HG02623 (cell line): Measurements from ENCODE around the gene TSC22D4.
A peak's percentile ranks its signal among the peaks of the same experiment; 100 is the strongest.
"Not testable (repeated sequence)": the region's sequence is repeated elsewhere in the genome, so short reads cannot be mapped to it uniquely, and the experiment has no call there.

Experiments used
- ATAC-seq: cut with Tn5 transposase; IDR thresholded peaks from one replicate; pipeline ENCODE4 v1.9.1; 2021; ENCODE audit warnings: moderate library complexity; ENCODE audit not compliant: unreplicated experiment

The TSC22D4 gene

DNA sequence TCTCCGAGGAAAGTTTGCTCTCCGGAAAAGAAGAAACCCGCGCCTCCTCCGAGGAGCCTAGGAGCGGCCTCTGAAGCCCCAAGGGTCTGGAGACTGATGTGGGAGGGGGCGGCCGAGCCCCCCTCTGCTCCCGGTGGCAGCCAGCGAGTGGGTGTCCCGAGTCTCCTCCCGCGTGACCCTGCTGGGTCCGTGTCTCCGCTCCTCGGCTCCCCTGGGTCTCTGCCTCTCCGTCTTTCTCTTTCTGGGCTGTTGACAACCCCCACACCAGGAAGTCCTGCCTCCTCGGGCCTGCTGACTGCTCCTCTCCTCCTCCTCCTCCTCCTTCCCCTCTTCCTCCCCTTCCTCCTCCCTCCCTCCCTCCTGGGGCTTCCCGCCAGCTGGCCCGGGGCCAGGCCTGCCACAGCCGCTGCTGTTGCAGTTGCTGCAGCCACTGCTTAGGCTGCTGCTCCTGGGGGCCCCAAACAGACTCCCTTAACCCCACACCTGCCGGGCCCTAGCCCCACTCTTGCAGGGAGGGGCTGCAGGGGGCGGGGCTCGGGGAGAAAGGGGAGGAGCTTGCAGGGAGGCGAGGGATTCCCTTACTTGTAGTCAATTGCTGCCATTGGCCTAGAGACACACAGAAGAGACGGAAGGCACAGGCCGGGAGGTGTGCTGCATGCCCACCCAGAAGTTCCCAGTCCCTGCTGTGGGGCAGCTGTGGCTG is at the start of gene TSC22D4:
TSS of gene TSC22D4 (minus strand) at position 257 of the 703 bp plus-strand sequence. CDS start 1,176 bp downstream, outside the sequence.
- ATAC-seq, result peak; percentile 42

- not testable (repeated sequence) for ATAC-seq
These were observed 49.3 kb upstream of the TSC22D4 start for GRCh38 chr7:100528108-100528866.

- not testable (repeated sequence) for ATAC-seq
These were observed 44.2 kb upstream of the TSC22D4 start for GRCh38 chr7:100523192-100523591.

DNA sequence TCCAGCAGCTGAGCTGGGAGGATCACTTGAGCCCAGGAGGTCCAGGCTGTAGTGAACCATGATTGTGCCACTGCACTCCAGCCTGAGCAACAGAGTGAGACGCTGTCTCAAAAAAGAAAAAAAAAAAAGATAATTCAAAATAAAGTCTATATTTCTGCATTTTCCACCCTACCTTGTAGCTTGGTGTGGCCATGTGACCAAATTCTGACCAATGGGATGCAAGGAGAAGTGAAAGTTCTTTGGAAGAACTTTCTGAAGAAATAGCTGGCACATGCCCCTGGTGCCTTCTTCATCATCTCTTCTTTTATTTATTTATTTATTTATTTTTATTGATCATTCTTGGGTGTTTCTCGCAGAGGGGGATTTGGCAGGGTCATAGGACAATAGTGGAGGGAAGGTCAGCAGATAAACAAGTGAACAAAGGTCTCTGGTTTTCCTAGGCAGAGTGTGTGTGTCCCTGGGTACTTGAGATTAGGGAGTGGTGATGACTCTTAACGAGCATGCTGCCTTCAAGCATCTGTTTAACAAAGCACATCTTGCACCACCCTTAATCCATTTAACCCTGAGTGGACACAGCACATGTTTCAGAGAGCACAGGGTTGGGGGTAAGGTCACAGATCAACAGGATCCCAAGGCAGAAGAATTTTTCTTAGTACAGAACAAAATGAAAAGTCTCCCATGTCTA is 43.0 kb upstream of the TSC22D4 start:
- not testable (repeated sequence) for ATAC-seq

GRCh38 chr7:100521076-100521475 is 42.1 kb upstream of the TSC22D4 start:
- ATAC-seq, result no peak

DNA sequence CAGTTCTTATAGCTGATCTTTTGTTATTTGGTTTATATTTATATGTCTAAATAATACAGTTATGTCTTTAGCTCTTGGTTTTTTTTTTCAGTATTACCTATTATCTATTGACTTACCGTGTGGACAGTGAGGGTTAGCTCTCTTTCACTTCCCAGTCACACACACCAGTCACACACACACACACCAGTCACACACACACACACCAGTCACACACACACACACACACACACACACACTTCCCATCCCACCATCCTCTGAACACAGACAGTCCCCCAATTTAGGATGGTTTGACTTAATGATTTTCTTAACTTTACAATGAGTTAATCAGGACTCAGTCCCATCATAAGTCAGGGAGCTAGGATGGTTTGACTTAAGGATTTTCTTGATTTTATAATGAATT is 41.1 kb upstream of the TSC22D4 start:
- no peak for ATAC-seq

- no peak for ATAC-seq
These were observed 40.6 kb upstream of the TSC22D4 start for GRCh38 chr7:100519580-100519979.

DNA sequence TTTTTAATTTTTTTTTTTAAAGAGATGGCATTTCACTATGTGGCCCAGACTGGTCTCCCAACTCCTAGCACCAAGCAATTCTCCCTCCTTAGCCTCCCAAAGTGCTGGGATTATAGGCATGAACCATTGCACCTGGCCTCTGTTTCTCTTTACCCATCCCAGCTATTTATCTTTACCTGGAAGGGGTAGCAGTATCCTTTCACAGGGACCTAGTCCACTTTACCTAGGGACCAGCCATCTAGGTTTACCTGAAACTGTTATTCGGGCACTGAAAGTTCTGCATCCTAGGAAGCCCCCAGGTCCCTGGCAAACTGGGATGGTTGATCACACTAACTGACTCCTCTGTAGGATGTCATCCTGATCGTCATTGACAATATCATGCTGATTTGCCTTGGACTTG is 38.3 kb upstream of the TSC22D4 start:
- ATAC-seq, result no peak

DNA sequence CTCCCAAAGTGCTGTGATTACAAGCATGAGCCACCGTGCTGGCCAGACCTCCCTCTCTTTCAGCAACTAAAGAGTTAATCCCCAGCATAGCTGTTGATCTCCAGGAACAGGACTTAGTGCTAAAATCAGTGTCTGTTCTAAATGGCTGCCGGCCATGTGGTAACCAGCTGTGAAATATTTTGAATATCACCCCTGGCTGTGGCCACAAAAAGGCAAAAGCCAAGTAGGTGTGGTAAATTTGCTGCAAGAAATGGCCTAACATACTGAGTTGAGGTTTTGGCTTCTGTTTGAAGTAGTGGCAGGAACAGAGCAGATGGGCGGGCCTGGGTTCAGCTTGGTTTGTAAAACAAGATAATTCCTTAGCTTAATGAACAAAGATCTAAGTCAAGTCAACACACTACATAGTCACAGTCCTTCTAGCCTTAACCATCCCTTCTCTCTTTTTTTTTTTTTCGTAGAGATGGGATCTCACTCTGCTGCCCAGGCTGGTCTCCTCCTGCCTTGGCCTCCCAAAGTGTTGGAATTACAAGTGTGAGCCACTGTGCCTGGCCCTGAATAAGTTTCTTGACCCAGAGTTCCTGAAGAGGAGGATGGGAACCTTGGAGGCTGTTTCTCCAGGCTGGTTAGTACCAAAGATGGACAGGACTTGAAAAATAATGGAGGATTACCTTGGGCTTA is 37.3 kb upstream of the TSC22D4 start:
- ATAC-seq, result no peak

DNA sequence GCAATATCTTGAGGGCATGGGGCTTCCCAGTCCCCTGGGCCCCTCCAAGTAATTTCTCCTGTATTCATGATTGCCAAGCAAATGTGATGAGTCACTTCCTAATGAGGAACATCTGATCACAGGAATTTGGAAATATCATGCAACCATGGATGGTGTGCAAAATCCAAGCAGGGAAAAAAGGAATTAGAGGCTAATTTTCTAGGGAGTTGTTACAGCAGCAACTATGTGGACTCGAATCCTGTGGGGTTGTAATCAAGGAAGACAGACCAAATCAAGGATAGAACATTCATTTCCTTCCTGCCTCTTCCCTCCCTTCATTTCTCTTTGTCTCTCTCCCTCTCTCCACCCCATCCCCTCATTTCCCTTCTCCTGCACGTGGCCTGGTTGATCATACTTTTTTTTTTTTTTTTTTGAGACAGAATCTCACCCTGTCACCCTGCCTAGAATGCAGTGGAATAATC is 36.1 kb upstream of the TSC22D4 start:
- no peak for ATAC-seq

DNA sequence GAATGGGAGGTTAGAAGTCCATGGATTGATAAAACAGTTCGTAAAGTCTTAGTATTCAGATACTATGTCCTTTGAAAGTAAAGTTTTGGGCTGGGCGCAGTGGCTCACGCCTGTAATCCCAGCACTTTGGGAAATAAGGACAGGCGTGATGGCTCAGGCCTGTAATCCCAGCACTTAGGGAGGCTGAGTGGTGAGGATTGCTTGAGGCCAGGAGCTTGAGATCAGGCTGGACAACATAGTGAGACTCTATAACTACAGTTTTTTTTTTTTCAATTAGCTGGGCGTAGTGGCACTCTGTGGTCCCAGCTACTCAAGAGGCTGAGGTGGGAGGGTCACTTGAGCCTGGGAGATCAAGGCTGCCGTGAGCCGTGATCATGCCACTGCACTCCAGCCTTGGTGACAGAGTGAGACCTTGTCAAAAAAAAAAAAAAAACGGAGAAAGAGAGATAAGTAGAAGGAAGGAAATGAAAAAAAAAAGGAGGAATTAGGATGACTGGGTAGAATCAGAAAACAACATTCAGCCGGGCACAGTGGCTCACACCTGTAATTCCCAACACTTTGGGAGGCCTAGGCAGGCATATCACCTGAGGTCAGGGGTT is 34.3 kb upstream of the TSC22D4 start:
- no peak for ATAC-seq

GRCh38 chr7:100510437-100511239 is 31.6 kb upstream of the TSC22D4 start:
- no peak for ATAC-seq

GRCh38 chr7:100509231-100509630 is 30.2 kb upstream of the TSC22D4 start:
- no peak for ATAC-seq

GRCh38 chr7:100506356-100506923 is 27.4 kb upstream of the TSC22D4 start:
- no peak for ATAC-seq

DNA sequence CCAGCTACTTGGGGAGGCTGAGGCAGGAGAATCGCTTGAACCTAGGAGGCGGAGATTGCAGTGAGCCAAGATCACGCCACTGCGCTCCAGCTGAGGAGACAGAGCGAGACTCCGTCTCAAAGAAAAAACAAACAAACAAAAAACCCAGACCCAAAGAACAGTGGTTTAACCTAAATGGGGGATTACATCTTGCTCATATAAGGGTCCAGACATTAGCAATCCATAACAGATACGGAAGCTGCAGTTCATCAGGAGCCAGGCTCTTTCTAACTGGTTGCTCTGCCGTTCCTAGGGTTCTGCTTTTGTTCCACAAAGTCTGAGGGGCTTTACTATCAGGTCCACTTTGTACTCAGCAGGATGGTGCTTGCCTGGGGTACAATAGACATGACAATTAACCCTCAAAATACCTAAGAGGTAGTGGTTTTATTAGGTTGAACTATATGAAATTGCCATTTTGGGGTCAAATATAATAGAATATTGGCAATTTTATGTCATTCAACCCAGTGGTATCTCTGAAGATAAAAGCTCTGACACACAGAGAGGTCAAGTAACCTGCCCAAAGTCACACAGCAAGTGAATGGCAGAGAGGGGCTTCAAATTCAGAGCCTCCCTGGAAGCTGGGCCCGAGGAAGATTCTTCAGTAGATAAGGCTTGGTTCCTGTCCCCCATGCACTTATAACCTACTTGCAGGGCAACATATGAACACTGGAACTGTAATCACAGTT is 26.0 kb upstream of the TSC22D4 start:
- ATAC-seq, result no peak

DNA sequence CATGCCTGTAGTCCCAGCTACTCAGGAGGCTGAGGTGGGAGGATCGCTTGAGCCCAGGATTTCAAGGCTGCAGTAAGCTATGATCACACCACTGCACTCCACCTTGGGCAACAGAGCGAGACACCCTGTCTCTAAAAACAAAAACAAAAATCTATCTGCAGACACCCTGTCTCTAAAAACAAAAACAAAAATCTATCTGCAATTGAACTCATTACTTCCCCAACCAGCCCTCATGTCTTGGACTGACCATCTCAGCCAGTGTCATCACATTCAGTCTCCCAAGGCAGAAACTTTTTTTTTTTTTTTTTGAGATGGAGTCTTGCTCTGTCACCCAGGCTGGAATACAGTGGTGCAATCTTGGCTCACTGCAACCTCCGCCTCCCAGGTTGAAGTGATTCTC is 25.0 kb upstream of the TSC22D4 start:
- not testable (repeated sequence) for ATAC-seq

- not testable (repeated sequence) for ATAC-seq
These were observed 21.7 kb upstream of the TSC22D4 start for GRCh38 chr7:100500743-100501142.

GRCh38 chr7:100496509-100496908 is 17.5 kb upstream of the TSC22D4 start:
- ATAC-seq, result no peak
